Erythroblast (primary cell): ENCODE results near the gene CRACDL.

Source experiments
- GATA1 ChIP-seq: IDR thresholded peaks from 2 replicates; pipeline ENCODE4 v1.6.1; 2011; ENCODE audit warnings: low read depth, mild to moderate bottlenecking, control low read depth, low read length, moderate library complexity
- POLR2A ChIP-seq: IDR thresholded peaks from 2 replicates; pipeline ENCODE4 v1.6.1; 2011; ENCODE audit warnings: mild to moderate bottlenecking, low read length

DNA sequence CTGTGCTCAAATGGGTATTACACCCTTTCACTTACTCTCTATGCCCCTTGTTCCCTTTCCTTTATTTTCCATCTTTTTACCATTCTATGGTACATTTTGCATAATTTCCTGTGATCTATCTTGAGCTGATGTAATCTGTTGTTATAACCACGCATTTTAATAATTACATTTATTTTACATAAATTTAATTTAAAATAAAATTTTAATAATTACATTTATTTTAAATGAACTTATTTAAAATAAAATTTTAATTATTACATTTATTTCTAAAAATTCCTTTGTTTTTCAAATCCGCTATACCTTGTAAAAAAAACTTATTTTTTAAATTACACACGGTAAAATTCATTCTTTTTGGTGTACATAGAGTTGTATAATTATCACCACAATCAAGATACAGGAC lies 93.9 kb downstream of the CRACDL start:
- TF ChIP-seq POLR2A = no peak
- TF ChIP-seq GATA1 = no peak
